Esophagus muscularis mucosa (tissue), 4 donors: ENCODE measurements around the gene PILRB. TPM values are rescaled to one million over a fixed set of nuclear protein-coding genes. Genes with fewer than 3 reads are reported as not detected.

Experiments used
- DNase-seq: peaks from one replicate; pipeline ENCODE4 v3.0.0-alpha.2; 2017; ENCODE audit errors: extremely low spot score
- H3K27ac ChIP-seq, 4 donors: fragments of 200-600 bp; sonication (generic); replicated peaks in 1 of 4; 1 replicate in 3 of 4; 2 replicates in 1 of 4; pipeline ENCODE4 v1.5.1; 2016 to 2019; ENCODE audit warnings: mild to moderate bottlenecking in 1 of 4
- H3K27me3 ChIP-seq, 4 donors: fragments of 200-600 bp; sonication (generic); one replicate each; pipeline versions ENCODE4 v1.5.1 to v1.6.0; 2016 to 2019
- H3K36me3 ChIP-seq, 4 donors: fragments of 200-600 bp; sonication (generic); one replicate each; pipeline ENCODE4 v1.5.1; 2016 to 2019
- H3K4me1 ChIP-seq, 4 donors: fragments of 200-600 bp; sonication (generic); one replicate each; pipeline ENCODE4 v1.5.1; 2016 to 2019
- H3K4me3 ChIP-seq, 4 donors: fragments of 200-600 bp; sonication (generic); 1 replicate in 2 of 4; 2 replicates in 2 of 4; pipeline ENCODE4 v1.5.1; 2016 to 2019; ENCODE audit warnings: mild to moderate bottlenecking in 4 of 4, moderate library complexity in 1 of 4
- H3K9me3 ChIP-seq, 4 donors: fragments of 200-600 bp; sonication (generic); 1 replicate in 3 of 4; 2 replicates in 1 of 4; pipeline ENCODE4 v1.5.1; 2016 to 2019
- EP300 ChIP-seq: sonication (generic); formaldehyde crosslinking; IDR thresholded peaks from one replicate; pipeline ENCODE4 v1.6.1; 2017; ENCODE audit warnings: antibody characterized with exemption
- POLR2A ChIP-seq: fragments of 450-650 bp; IDR thresholded peaks from one replicate; pipeline ENCODE4 v1.6.1; 2017; ENCODE audit warnings: antibody characterized with exemption, moderate library complexity, mild to moderate bottlenecking, low read depth
- POLR2AphosphoS5 ChIP-seq, 2 donors: sonication (generic); formaldehyde crosslinking; IDR thresholded peaks; one replicate each; pipeline ENCODE4 v1.6.1; 2017; ENCODE audit warnings: antibody characterized with exemption in 2 of 2
- WGBS: methylation state at CpG from one replicate; pipeline ENCODE4 v1.1.5; 2018; 5-methylcytosine and 5-hydroxymethylcytosine counted together
- intact Hi-C: fragments of 100-400 bp; cut with DNase I; formaldehyde crosslinking; loops from one replicate; pipeline ENCODE4 v1.15.1; 2023
- total RNA-seq, 4 donors: library from RNA; depleted of rRNA; stranded (reverse); fragments of >200 nt; gene quantifications; one replicate each; pipeline versions ENCODE4 v1.1.0 to v1.2.1, GENCODE V29; 2016
- TF ChIP-seq, protein P1 (sequence below), 3 experiments: fragments of 200-600 bp in 2 of 3; fragments of 450-650 bp in 1 of 3; sonication (generic) in 2 of 3; IDR thresholded peaks; one replicate each; pipeline ENCODE4 v1.5.1; 2017 to 2019; ENCODE audit warnings: antibody characterized with exemption in 3 of 3, mild to moderate bottlenecking in 2 of 3, moderate library complexity in 1 of 3

The PILRB gene
- total RNA-seq, 4 donors from 2014 or later = 13.5 to 33.6 (median 20.7) TPM

DNA sequence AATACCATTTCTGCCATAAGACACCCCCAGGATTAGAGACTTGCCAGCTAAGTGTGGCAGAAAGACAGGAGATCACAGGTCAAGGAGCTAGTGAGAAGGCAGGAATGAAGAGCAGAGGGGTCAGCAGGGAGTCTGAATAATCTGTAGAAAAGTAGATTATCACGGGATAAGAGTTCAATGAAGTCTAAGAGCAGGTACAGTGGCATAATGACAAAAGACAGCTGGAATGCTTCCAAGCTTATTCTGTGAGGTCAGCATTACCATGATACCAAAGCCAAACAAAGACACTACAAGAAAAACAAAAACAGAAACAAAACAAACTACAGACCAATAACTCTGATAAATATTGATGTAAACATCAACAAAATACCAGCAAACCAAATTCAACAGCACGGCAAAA lies 36.2 kb downstream of the PILRB start:
- intact Hi-C loops = no loop called here
- no peaks in the 10 kb centered on the region for H3K9me3 ChIP-seq
- 74% methylated on average over 2 of the region's 2 CpGs for WGBS
- H3K27me3 ChIP-seq = peaks cover 0 to 7% (median 0%) of the 10 kb centered on the region in 4 donors
- H3K36me3 ChIP-seq = no peaks in the 10 kb centered on the region
- TF ChIP-seq, protein P1, sequence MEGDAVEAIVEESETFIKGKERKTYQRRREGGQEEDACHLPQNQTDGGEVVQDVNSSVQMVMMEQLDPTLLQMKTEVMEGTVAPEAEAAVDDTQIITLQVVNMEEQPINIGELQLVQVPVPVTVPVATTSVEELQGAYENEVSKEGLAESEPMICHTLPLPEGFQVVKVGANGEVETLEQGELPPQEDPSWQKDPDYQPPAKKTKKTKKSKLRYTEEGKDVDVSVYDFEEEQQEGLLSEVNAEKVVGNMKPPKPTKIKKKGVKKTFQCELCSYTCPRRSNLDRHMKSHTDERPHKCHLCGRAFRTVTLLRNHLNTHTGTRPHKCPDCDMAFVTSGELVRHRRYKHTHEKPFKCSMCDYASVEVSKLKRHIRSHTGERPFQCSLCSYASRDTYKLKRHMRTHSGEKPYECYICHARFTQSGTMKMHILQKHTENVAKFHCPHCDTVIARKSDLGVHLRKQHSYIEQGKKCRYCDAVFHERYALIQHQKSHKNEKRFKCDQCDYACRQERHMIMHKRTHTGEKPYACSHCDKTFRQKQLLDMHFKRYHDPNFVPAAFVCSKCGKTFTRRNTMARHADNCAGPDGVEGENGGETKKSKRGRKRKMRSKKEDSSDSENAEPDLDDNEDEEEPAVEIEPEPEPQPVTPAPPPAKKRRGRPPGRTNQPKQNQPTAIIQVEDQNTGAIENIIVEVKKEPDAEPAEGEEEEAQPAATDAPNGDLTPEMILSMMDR (IDR thresholded peaks at IDR 0.05) = no peak
- TF ChIP-seq EP300 (no peak), POLR2A (no peak)
- H3K4me1 ChIP-seq = peaks cover 0 to 3% (median 0%) of the 10 kb centered on the region in 4 donors
- no peak for DNase-seq
- no peak overlapping the region for H3K27ac ChIP-seq
- H3K4me3 ChIP-seq = no peak overlapping the region

DNA sequence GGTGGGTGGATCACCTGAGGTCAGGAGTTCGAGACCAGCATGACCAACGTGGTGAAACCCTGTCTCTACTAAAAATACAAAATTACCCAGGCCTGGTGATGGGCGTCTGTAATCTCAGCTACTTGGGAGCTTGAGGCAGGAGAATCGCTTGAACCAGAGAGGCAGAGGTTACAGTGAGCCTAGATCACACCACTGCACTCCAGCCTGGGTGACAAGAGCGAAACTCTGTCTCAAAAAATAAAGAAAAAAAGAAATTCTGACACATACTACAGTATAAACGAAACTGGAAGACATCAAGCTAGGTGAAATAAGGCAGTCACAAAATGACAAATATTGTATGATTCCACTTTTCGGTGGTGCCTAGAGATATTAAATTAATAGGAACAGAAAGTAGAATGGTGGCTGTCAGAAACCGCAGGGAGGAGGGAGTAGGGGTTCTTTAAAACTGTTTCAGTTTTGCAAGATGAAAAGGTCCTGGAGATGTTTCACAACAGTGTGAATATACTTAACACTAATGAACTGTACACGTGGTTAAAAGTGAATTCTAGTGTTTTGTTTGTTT lies 38.6 kb downstream of the PILRB start:
- Histone ChIP-seq H3K36me3 (peaks cover 0 to 15% (median 0%) of the 10 kb centered on the region in 4 donors), H3K4me1 (peaks cover 0 to 3% (median 0%) of the 10 kb centered on the region in 4 donors), H3K4me3 (no peak overlapping the region), H3K27ac (no peak overlapping the region), H3K27me3 (peaks cover 0 to 7% (median 0%) of the 10 kb centered on the region in 4 donors), H3K9me3 (no peaks in the 10 kb centered on the region)
- 75% methylated on average over 9 of the region's 9 CpGs for WGBS
- intact Hi-C loops = no loop called here
- DNase-seq = no peak
- TF ChIP-seq EP300 (no peak), POLR2A (no peak)

DNA sequence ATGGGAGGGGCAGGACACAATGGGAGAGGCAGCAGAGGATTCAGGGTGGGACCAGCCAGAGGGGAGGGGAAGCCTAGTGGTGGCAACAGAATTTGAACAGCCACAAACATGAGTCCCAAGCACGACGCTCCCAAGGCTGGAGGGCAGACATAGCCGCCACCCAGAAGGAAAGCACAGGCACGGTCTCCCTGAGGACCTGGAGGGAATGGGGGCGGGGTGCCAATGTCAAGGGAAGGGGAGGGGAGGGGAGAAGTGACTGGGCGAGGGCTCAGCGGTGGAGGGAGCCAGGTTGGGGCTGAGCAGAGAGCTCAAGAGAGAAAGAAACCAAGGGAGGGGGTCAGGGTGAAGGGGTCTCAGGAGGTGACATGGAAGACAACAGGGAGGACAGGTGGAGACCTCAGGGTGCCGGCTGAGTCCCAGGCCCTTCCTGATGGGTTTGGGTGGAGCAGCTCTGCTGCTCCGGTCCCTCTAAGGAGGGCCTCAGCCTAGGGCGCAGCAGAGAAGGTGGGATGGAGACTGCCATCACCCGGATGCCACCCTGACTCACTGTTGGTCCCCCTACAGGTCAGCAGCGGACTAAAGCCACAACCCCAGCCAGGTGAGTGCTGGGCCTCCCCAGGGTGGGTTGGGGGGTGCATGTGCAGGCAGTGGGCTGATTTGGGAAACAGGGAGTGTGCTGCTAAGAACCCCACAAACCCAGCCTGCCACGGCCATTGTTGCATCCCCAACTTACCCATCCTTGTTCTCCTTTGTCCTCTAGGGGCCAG lies 39.6 kb downstream of the PILRB start:
- peaks cover 0 to 3% (median 0%) of the 10 kb centered on the region in 4 donors for H3K4me1 ChIP-seq
- 60% methylated on average over 13 of the region's 13 CpGs for WGBS
- no peak for TF ChIP-seq POLR2AphosphoS5 (IDR thresholded peaks at IDR 0.05)
- no peak for TF ChIP-seq EP300
- TF ChIP-seq, protein P1 (IDR thresholded peaks at IDR 0.05) = no peak
- TF ChIP-seq POLR2A = no peak
- no peak overlapping the region for H3K4me3 ChIP-seq
- H3K27me3 ChIP-seq = peaks cover 0 to 7% (median 0%) of the 10 kb centered on the region in 4 donors
- intact Hi-C loops = no loop called here
- no peaks in the 10 kb centered on the region for H3K9me3 ChIP-seq
- H3K27ac ChIP-seq = no peak overlapping the region
- DNase-seq = no peak
- peaks cover 0 to 25% (median 0%) of the 10 kb centered on the region in 4 donors for H3K36me3 ChIP-seq

DNA sequence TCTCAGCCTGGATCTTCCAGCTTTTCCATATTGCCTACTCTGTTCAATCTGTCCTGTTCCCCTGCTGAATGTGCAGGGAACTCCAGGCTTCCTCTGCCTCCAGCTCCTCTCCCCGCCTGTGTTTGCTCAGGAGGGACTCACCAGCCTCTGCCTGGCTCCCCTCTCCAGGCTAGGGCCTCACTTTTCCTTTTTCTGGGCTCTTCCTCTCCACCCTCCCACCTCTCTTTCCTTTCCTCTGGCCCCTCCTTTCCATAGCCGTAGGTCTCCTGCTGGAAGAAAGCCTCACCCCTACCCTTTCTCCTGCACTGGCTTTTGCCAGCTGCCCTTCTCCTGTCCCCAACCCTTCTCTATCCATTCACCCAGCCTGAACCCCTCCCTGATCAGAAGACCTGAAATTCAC lies 40.3 kb downstream of the PILRB start:
- Histone ChIP-seq H3K4me3 (no peak overlapping the region), H3K27ac (no peak overlapping the region), H3K27me3 (peaks cover 0 to 7% (median 0%) of the 10 kb centered on the region in 4 donors), H3K36me3 (peaks cover 0 to 32% (median 0%) of the 10 kb centered on the region in 4 donors), H3K4me1 (peaks cover 0 to 3% (median 0%) of the 10 kb centered on the region in 4 donors), H3K9me3 (no peaks in the 10 kb centered on the region)
- no peak for DNase-seq
- intact Hi-C loops = no loop called here
- no peak for TF ChIP-seq POLR2A
- no peak for TF ChIP-seq EP300
- TF ChIP-seq, protein P1 (IDR thresholded peaks at IDR 0.05) = no peak
- TF ChIP-seq POLR2AphosphoS5 (IDR thresholded peaks at IDR 0.05) = no peak
- WGBS = 43% methylated on average over 2 of the region's 2 CpGs

DNA sequence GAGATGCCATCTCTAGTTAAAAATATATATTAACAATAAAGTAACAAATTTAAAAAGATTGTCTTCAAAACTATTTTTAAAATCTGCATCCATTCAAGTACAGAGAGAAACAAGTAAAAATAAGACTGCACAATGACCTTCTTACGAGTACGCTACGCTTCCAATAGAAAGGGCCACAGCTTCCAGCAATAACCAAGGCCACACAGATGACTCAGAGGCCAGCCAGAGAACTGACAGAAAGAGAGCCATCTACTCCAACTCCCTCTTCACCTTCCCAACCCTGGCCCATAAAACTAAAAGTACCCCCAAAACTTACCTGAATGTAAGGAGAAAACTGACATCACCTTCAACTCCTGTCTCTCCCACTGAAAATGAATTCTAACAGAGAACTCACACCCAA lies 42.1 kb downstream of the PILRB start:
- intact Hi-C loops = no loop called here

More for the DNA sequence above, 42.1 kb downstream of the PILRB start:
- Histone ChIP-seq H3K4me1 (peaks cover 0 to 3% (median 0%) of the 10 kb centered on the region in 4 donors), H3K36me3 (peaks cover 0 to 38% (median 0%) of the 10 kb centered on the region in 4 donors), H3K27ac (no peak overlapping the region), H3K9me3 (no peaks in the 10 kb centered on the region), H3K27me3 (peaks cover 0 to 7% (median 0%) of the 10 kb centered on the region in 4 donors), H3K4me3 (no peak overlapping the region)
- DNase-seq = no peak
- 96% methylated on average over 3 of the region's 3 CpGs for WGBS
- TF ChIP-seq EP300 (no peak), POLR2A (no peak), POLR2AphosphoS5 (IDR thresholded peaks at IDR 0.05) (no peak)
- TF ChIP-seq, protein P1 (IDR thresholded peaks at IDR 0.05) = no peak
